Testis (tissue), 2 donors: ENCODE measurements around the gene SNTA1.

ENCODE experiments used
- CTCF ChIP-seq, 3 experiments: fragments of 450-650 bp in 2 of 3; fragments of 200-600 bp in 1 of 3; sonication (generic) in 1 of 3; IDR thresholded peaks; one replicate each; pipeline ENCODE4 v1.5.1; 2016 to 2019; ENCODE audit warnings: antibody characterized with exemption in 3 of 3, mild to moderate bottlenecking in 2 of 3, moderate library complexity in 1 of 3
- POLR2A ChIP-seq: fragments of 450-650 bp; IDR thresholded peaks from one replicate; pipeline ENCODE4 v1.6.1; 2017; ENCODE audit warnings: antibody characterized with exemption, mild to moderate bottlenecking, moderate library complexity

- TF ChIP-seq CTCF (IDR thresholded peaks at IDR 0.05) (no peak), POLR2A (no peak)
Measured at GRCh38 chr20:33391722-33392415, 51.7 kb downstream of the SNTA1 start.
